K562 (cell line): ENCODE results near the gene AIDA. TPM values are rescaled to one million over a fixed set of nuclear protein-coding genes. Genes with fewer than 3 reads are reported as not detected.

ENCODE experiments used
- NFIX ChIP-seq: fragments of 250-450 bp; sonication (Bioruptor Pico); IDR thresholded peaks from 2 replicates; pipeline ENCODE4 v1.4.0; 2020; ENCODE audit warnings: low read depth, mild to moderate bottlenecking, moderate library complexity
- ZBTB33 ChIP-seq: sonication (generic); formaldehyde crosslinking; IDR thresholded peaks from 2 replicates; pipeline ENCODE4 v1.8.1; 2023; ENCODE audit warnings: mild to moderate bottlenecking, missing genetic modification reagents
- ZNF75A ChIP-seq: fragments of 450-650 bp; formaldehyde crosslinking; IDR thresholded peaks from 2 replicates; pipeline ENCODE4 v1.4.0; 2020; ENCODE audit warnings: mild to moderate bottlenecking
- polyA plus RNA-seq, 8 experiments: library from polyadenylated mRNA; depleted of rRNA in 4 of 8; stranded (reverse) in 5 of 8; unstranded in 3 of 8; fragments of >200 nt; fragmentation: Nextera tagmentation in 2 of 8; fragmentation: Illumina TruSeq in 1 of 8; extraction: Ambion mirVana in 2 of 8; extraction: Trizol in 1 of 8; gene quantifications; 2 replicates each; pipeline versions ENCODE4 v1.2.1 to v1.2.3, GENCODE V29; 2011 to 2014; ENCODE audit warnings: inconsistent platforms in 1 of 8, missing spikeins in 1 of 8
- total RNA-seq, 7 experiments: library from RNA; depleted of rRNA in 6 of 7; stranded (reverse); fragments of >200 nt in 6 of 7; fragmentation: Illumina TruSeq in 2 of 7; extraction: Trizol in 2 of 7; gene quantifications; 2 replicates each; pipeline versions ENCODE4 v1.2.1 to v1.2.3, GENCODE V29; 2011 to 2021; ENCODE audit warnings: low replicate concordance in 1 of 7
- TF ChIP-seq, protein P1 (sequence below): fragments of 450-650 bp; IDR thresholded peaks from 2 replicates; pipeline ENCODE4 v1.6.1; 2016; ENCODE audit warnings: mild to moderate bottlenecking, moderate library complexity
- TF ChIP-seq, protein P2 (sequence below): sonication (generic); formaldehyde crosslinking; IDR thresholded peaks from 2 replicates; pipeline ENCODE4 v1.8.0; 2022; ENCODE audit warnings: missing genetic modification reagents, mild to moderate bottlenecking, borderline replicate concordance
- TF ChIP-seq, protein P3 (sequence below): fragments of 250-450 bp; sonication (Bioruptor Pico); IDR thresholded peaks from 2 replicates; pipeline ENCODE4 v1.4.0; 2020; ENCODE audit warnings: mild to moderate bottlenecking, moderate library complexity

AIDA gene
- total and polyA plus RNA-seq, 9 of the 15 experiments (the other 6 are each of a cell fraction or from before 2014, with no cell fraction given): 18.2 to 77.9 (median 24.9) TPM

DNA sequence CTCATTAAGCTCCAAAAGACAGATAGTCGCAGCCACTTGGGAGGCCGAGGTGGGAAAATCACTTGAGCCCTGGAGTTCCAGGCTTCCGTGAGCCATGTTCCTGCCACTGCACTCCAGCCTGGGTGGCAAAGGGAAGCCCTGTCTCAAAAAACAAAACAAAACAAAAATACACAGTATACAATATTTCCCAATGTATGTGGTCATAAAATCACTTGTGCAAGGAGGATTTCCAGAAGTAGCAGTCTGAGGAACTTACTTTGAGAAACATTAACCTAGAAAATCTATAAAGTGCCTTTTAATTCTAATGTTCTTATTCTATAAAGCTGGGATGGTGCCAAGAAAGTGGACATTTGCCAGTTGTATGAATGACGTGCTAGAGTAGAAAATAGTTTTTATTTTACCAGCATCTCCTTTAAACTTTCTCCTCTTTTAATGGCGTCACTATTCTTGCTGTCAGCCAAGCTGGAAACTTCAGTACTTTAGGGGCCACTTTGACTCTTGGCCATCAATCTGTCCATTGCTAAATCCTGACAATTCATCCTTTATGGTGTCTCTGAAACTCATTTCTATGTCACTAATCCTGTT lies 47.3 kb upstream of the AIDA start (continued):
- TF ChIP-seq, protein P1, sequence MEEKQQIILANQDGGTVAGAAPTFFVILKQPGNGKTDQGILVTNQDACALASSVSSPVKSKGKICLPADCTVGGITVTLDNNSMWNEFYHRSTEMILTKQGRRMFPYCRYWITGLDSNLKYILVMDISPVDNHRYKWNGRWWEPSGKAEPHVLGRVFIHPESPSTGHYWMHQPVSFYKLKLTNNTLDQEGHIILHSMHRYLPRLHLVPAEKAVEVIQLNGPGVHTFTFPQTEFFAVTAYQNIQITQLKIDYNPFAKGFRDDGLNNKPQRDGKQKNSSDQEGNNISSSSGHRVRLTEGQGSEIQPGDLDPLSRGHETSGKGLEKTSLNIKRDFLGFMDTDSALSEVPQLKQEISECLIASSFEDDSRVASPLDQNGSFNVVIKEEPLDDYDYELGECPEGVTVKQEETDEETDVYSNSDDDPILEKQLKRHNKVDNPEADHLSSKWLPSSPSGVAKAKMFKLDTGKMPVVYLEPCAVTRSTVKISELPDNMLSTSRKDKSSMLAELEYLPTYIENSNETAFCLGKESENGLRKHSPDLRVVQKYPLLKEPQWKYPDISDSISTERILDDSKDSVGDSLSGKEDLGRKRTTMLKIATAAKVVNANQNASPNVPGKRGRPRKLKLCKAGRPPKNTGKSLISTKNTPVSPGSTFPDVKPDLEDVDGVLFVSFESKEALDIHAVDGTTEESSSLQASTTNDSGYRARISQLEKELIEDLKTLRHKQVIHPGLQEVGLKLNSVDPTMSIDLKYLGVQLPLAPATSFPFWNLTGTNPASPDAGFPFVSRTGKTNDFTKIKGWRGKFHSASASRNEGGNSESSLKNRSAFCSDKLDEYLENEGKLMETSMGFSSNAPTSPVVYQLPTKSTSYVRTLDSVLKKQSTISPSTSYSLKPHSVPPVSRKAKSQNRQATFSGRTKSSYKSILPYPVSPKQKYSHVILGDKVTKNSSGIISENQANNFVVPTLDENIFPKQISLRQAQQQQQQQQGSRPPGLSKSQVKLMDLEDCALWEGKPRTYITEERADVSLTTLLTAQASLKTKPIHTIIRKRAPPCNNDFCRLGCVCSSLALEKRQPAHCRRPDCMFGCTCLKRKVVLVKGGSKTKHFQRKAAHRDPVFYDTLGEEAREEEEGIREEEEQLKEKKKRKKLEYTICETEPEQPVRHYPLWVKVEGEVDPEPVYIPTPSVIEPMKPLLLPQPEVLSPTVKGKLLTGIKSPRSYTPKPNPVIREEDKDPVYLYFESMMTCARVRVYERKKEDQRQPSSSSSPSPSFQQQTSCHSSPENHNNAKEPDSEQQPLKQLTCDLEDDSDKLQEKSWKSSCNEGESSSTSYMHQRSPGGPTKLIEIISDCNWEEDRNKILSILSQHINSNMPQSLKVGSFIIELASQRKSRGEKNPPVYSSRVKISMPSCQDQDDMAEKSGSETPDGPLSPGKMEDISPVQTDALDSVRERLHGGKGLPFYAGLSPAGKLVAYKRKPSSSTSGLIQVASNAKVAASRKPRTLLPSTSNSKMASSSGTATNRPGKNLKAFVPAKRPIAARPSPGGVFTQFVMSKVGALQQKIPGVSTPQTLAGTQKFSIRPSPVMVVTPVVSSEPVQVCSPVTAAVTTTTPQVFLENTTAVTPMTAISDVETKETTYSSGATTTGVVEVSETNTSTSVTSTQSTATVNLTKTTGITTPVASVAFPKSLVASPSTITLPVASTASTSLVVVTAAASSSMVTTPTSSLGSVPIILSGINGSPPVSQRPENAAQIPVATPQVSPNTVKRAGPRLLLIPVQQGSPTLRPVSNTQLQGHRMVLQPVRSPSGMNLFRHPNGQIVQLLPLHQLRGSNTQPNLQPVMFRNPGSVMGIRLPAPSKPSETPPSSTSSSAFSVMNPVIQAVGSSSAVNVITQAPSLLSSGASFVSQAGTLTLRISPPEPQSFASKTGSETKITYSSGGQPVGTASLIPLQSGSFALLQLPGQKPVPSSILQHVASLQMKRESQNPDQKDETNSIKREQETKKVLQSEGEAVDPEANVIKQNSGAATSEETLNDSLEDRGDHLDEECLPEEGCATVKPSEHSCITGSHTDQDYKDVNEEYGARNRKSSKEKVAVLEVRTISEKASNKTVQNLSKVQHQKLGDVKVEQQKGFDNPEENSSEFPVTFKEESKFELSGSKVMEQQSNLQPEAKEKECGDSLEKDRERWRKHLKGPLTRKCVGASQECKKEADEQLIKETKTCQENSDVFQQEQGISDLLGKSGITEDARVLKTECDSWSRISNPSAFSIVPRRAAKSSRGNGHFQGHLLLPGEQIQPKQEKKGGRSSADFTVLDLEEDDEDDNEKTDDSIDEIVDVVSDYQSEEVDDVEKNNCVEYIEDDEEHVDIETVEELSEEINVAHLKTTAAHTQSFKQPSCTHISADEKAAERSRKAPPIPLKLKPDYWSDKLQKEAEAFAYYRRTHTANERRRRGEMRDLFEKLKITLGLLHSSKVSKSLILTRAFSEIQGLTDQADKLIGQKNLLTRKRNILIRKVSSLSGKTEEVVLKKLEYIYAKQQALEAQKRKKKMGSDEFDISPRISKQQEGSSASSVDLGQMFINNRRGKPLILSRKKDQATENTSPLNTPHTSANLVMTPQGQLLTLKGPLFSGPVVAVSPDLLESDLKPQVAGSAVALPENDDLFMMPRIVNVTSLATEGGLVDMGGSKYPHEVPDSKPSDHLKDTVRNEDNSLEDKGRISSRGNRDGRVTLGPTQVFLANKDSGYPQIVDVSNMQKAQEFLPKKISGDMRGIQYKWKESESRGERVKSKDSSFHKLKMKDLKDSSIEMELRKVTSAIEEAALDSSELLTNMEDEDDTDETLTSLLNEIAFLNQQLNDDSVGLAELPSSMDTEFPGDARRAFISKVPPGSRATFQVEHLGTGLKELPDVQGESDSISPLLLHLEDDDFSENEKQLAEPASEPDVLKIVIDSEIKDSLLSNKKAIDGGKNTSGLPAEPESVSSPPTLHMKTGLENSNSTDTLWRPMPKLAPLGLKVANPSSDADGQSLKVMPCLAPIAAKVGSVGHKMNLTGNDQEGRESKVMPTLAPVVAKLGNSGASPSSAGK: no peak
- TF ChIP-seq NFIX (CRISPR knock-in tag) (no peak), ZBTB33 (CRISPR knock-in tag) (no peak), ZNF75A (CRISPR knock-in tag) (no peak)
- TF ChIP-seq, protein P2, sequence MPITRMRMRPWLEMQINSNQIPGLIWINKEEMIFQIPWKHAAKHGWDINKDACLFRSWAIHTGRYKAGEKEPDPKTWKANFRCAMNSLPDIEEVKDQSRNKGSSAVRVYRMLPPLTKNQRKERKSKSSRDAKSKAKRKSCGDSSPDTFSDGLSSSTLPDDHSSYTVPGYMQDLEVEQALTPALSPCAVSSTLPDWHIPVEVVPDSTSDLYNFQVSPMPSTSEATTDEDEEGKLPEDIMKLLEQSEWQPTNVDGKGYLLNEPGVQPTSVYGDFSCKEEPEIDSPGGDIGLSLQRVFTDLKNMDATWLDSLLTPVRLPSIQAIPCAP (CRISPR knock-in tag): no peak
- TF ChIP-seq, protein P3, sequence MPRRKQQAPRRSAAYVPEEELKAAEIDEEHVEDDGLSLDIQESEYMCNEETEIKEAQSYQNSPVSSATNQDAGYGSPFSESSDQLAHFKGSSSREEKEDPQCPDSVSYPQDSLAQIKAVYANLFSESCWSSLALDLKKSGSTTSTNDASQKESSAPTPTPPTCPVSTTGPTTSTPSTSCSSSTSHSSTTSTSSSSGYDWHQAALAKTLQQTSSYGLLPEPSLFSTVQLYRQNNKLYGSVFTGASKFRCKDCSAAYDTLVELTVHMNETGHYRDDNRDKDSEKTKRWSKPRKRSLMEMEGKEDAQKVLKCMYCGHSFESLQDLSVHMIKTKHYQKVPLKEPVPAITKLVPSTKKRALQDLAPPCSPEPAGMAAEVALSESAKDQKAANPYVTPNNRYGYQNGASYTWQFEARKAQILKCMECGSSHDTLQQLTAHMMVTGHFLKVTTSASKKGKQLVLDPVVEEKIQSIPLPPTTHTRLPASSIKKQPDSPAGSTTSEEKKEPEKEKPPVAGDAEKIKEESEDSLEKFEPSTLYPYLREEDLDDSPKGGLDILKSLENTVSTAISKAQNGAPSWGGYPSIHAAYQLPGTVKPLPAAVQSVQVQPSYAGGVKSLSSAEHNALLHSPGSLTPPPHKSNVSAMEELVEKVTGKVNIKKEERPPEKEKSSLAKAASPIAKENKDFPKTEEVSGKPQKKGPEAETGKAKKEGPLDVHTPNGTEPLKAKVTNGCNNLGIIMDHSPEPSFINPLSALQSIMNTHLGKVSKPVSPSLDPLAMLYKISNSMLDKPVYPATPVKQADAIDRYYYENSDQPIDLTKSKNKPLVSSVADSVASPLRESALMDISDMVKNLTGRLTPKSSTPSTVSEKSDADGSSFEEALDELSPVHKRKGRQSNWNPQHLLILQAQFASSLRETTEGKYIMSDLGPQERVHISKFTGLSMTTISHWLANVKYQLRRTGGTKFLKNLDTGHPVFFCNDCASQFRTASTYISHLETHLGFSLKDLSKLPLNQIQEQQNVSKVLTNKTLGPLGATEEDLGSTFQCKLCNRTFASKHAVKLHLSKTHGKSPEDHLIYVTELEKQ (CRISPR knock-in tag): no peak
